Left ventricle myocardium inferior (tissue), 1 donor: Measurements from ENCODE around the gene SPATA6L. TPM values are rescaled to one million over a fixed set of nuclear protein-coding genes. Genes with fewer than 3 reads are reported as not detected.

Experiments
- DNase-seq: peaks from one replicate; pipeline ENCODE4 v3.0.0-alpha.2; 2020
- H3K27ac ChIP-seq: fragments of 200-600 bp; replicated peaks from 2 replicates; pipeline ENCODE4 v1.8.0; 2021
- H3K27me3 ChIP-seq: fragments of 200-600 bp; 2 replicates; pipeline ENCODE4 v1.8.0; 2021; ENCODE audit warnings: low read depth
- H3K36me3 ChIP-seq: fragments of 200-600 bp; 2 replicates; pipeline ENCODE4 v1.8.0; 2021
- H3K4me1 ChIP-seq: fragments of 200-600 bp; 2 replicates; pipeline ENCODE4 v1.8.0; 2021
- H3K4me3 ChIP-seq: fragments of 200-600 bp; 2 replicates; pipeline ENCODE4 v1.8.0; 2021; ENCODE audit warnings: mild to moderate bottlenecking, moderate library complexity
- H3K9me3 ChIP-seq: fragments of 200-600 bp; replicated peaks from 2 replicates; pipeline ENCODE4 v1.8.0; 2021
- CTCF ChIP-seq: fragments of 200-600 bp; IDR thresholded peaks from 2 replicates; pipeline ENCODE4 v1.8.0; 2021; ENCODE audit warnings: antibody characterized with exemption, mild to moderate bottlenecking, borderline replicate concordance
- intact Hi-C: fragments of 100-400 bp; cut with micrococcal nuclease; formaldehyde crosslinking; loops from one replicate; pipeline ENCODE4 v1.11.0; 2022
- total RNA-seq: library from RNA; stranded (reverse); fragmentation: NEBNext Ultra II Directional; extraction: Animal tissue kit (Norgen Biotek cat#: 25700); gene quantifications from one replicate; pipeline ENCODE4 v1.2.1, GENCODE V29; 2021
- donor health status: DM: no; HTN: yes; CAD: no; lungs with severe emphysema.

SPATA6L gene
- total RNA-seq, 1 donor from 2014 or later, result 0.96 TPM

- no peak for TF ChIP-seq CTCF
- no peak overlapping the region for H3K27ac ChIP-seq
- intact Hi-C loops, result no loop called here
- peaks cover 84% of the 10 kb centered on the region for H3K36me3 ChIP-seq
- H3K9me3 ChIP-seq, result no peaks in the 10 kb centered on the region
- DNase-seq, result no peak
- H3K27me3 ChIP-seq, result no peaks in the 10 kb centered on the region
- peaks cover 19% of the 10 kb centered on the region for H3K4me1 ChIP-seq
- H3K4me3 ChIP-seq, result no peak overlapping the region
Observed at GRCh38 chr9:4700091-4700490, 33.8 kb upstream of the SPATA6L start.

GRCh38 chr9:4691795-4692194 lies 25.5 kb upstream of the SPATA6L start:
- H3K36me3 ChIP-seq, result peaks cover 40% of the 10 kb centered on the region
- H3K27ac ChIP-seq, result no peak overlapping the region
- intact Hi-C loops, result no loop called here

GRCh38 chr9:4690144-4690543 lies 23.9 kb upstream of the SPATA6L start:
- intact Hi-C loops, result no loop called here
- no peaks in the 10 kb centered on the region for H3K27me3 ChIP-seq
- H3K27ac ChIP-seq, result no peak overlapping the region
- no peak overlapping the region for H3K4me3 ChIP-seq
- peaks cover 45% of the 10 kb centered on the region for H3K36me3 ChIP-seq
- H3K4me1 ChIP-seq, result peaks cover 73% of the 10 kb centered on the region
- no peak for TF ChIP-seq CTCF
- DNase-seq, result no peak
- H3K9me3 ChIP-seq, result no peaks in the 10 kb centered on the region

More at GRCh38 chr9:4691795-4692194, 25.5 kb upstream of the SPATA6L start:
- DNase-seq, result no peak
- no peak overlapping the region for H3K4me3 ChIP-seq
- H3K27me3 ChIP-seq, result no peaks in the 10 kb centered on the region
- H3K9me3 ChIP-seq, result no peaks in the 10 kb centered on the region
- no peak for TF ChIP-seq CTCF
- peaks cover 61% of the 10 kb centered on the region for H3K4me1 ChIP-seq

- Histone ChIP-seq H3K4me1 (peaks cover 78% of the 10 kb centered on the region), H3K4me3 (no peak overlapping the region), H3K36me3 (peaks cover 44% of the 10 kb centered on the region), H3K9me3 (no peaks in the 10 kb centered on the region), H3K27ac (peak overlapping the region; percentile 12), H3K27me3 (no peaks in the 10 kb centered on the region)
- TF ChIP-seq CTCF, result no peak
- DNase-seq, result no peak
- intact Hi-C loops, result no loop called here
Observed at GRCh38 chr9:4689687-4690104, 23.4 kb upstream of the SPATA6L start.

- Histone ChIP-seq H3K27me3 (no peaks in the 10 kb centered on the region), H3K27ac (peak overlapping the region; percentile 12)
- intact Hi-C loops, result no loop called here
Observed at GRCh38 chr9:4689021-4689420, 22.7 kb upstream of the SPATA6L start.

More at GRCh38 chr9:4689021-4689420, 22.7 kb upstream of the SPATA6L start:
- Histone ChIP-seq H3K36me3 (peaks cover 37% of the 10 kb centered on the region), H3K9me3 (no peaks in the 10 kb centered on the region), H3K4me1 (peaks cover 83% of the 10 kb centered on the region), H3K4me3 (no peak overlapping the region)
- no peak for DNase-seq
- TF ChIP-seq CTCF, result no peak
